Choroid plexus epithelial cell (primary cell): ENCODE results near the gene SLC7A4.

Experiments used
- DNase-seq: peaks from one replicate; pipeline ENCODE4 v3.0.0-alpha.2; 2010; ENCODE audit warnings: low read depth
- H3K4me3 ChIP-seq: 2 replicates; pipeline ENCODE4 v1.5.1; 2011; ENCODE audit warnings: low read depth, mild to moderate bottlenecking, control low read depth, low read length, moderate library complexity
- CTCF ChIP-seq: conservative IDR thresholded peaks from 2 replicates; pipeline ENCODE4 v1.5.1; 2011; ENCODE audit warnings: low read depth, mild to moderate bottlenecking, control low read depth, inconsistent platforms, low read length, moderate library complexity

SLC7A4 gene

DNA sequence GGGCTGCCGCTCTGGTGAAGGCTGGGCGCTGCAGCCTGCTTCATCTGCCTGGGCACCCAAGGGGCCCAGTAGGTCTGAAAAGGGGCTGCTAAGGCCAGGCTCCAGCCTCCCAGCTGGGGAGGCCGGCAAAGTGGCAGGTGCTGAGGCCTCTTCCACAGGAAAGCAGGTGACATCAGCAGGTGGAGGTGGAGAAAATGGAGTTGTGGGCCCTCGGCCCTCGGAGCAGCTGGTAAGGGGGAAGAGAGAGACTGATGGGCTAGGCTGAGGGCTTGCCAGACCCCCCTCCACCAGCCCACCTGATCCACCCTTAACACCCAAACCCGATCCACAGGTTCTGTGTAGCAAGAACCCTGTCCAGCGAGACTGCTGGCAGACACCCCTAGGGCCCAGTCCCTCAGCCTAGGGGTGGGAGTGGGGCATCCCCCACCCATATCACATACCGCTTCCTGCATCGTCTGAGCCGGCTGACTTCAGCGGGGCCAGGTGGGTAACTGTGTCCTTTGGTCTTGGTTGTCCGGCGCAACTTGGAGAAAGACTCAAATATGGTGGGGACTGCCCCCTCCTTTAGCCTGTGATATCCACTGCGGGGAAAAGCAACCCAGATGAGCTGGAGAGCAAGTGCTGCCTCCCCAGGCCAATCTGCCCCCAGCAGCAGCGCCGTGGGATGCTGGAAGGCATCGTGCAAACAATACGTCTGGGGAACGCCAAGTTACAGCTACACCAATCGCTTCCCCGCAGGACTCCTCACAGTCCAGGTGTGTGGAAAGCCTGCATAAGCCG, 32.0 kb downstream of the SLC7A4 start:
- peak; percentile 9 for TF ChIP-seq CTCF
- peak overlapping the region; percentile 86 for H3K4me3 ChIP-seq
- peak; percentile 30 for DNase-seq

GRCh38 chr22:20999350-21000206, 32.8 kb downstream of the SLC7A4 start:
- TF ChIP-seq CTCF, result no peak
- H3K4me3 ChIP-seq, result no peak overlapping the region
- DNase-seq, result no peak

DNA sequence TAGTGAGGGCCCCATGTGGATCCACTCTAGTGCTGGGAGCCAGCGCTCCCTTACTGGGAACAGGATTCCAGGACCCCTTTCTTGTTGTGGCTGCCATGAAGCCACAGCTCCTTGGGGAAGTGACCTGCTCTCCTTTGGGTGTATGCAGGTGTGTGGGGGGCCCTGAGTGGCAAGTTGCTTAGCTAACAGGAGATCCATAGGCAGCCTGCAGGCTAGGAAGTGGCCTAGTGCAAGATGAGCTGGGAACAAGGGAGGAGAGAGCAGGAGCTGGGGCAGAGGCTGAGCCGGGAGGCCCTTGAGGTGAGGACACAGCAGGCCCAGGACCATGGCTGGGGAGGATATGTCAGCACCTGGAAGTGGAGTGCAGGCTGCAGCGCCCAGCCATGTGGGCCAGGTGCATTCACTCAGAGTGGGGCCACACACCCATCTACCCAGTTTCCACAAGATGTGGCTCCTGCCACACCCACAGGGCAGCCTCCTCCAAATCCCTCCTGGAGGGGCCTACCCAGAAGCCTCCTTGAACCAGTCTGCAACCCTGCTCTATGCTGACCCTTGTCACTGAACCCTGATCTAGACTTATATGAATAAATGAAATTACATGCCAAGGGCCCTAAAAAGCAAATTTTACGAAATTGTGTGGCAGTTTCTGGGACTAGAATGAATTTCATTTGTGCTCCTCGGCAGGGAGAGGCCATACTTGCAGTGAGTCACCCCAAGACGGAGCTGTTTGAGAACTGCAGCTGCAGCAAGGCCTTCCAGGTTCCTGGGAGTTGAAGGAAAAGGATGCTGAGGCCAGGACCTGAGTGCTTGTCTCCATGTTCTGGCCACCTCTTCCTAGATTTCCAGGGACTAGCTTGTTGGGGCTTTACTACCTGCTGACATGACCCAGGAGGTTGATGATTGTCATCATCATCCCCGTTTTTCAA, 33.7 kb downstream of the SLC7A4 start:
- H3K4me3 ChIP-seq, result no peak overlapping the region
- peak; percentile 33 for DNase-seq
- TF ChIP-seq CTCF, result no peak

DNA sequence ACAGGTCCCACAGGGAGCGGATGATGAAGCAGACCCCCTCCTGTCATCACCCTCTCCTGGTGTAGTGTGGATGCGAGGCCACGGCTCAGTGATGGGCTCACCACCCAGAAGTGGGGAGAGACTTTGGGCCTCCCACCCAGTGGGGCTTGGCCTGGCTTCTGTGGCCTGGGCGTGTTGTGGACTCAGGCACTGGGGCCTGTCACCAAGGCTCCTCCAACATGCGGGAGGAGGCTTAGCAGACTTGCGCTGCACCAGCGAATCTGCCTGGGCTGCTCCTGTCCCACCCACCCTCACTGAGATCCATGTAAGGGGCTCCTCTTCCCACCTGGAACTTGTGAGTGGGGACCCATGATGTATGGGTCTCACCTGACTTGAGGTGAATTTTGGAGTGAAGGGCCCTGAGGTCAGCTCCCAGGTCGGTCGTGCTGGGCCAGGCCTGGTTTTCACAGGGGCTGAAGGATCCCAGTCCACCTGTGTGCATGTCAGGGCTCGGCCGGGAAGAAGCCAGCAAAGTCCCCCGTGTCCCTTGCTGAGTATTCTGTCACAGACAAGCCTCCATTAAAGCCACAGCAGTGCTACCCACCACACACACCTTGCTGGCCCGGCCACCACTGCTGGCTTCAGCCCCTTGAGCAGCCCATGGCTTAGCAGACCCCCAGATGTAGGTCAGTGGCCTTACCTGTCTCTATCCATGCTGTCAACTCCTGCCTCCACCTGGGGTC, 34.7 kb downstream of the SLC7A4 start:
- TF ChIP-seq CTCF, result no peak
- H3K4me3 ChIP-seq, result no peak overlapping the region
- DNase-seq, result no peak

GRCh38 chr22:20996598-20997535, 35.5 kb downstream of the SLC7A4 start:
- no peak for DNase-seq
- TF ChIP-seq CTCF, result no peak
- no peak overlapping the region for H3K4me3 ChIP-seq
